Gastrocnemius medialis (tissue), 4 donors: ENCODE measurements around the gene TENT5C. TPM values are rescaled to one million over a fixed set of nuclear protein-coding genes. Genes with fewer than 3 reads are reported as not detected.

Source experiments
- ATAC-seq, 2 donors: fragments of 150-250 bp; one replicate each; pipeline ENCODE4 v1.9.1; 2016
- DNase-seq, 2 donors: peaks; one replicate each; pipeline ENCODE4 v3.0.0-alpha.2; 2019
- H3K27ac ChIP-seq, 4 donors: fragments of 200-600 bp; sonication (generic); 1 replicate in 1 of 4; 2 replicates in 3 of 4; pipeline ENCODE4 v1.5.1; 2016 to 2018; ENCODE audit warnings: mild to moderate bottlenecking in 2 of 4, moderate library complexity in 1 of 4
- H3K27me3 ChIP-seq, 3 donors: fragments of 200-600 bp; sonication (generic) in 2 of 3; 1 replicate in 1 of 3; 2 replicates in 2 of 3; pipeline versions ENCODE4 v1.5.1 to v1.6.0; 2016 to 2019; ENCODE audit warnings: mild to moderate bottlenecking in 1 of 3, moderate library complexity in 1 of 3
- H3K36me3 ChIP-seq, 2 donors: fragments of 200-600 bp; sonication (generic) in 1 of 2; one replicate each; pipeline ENCODE4 v1.5.1; 2017 to 2018
- H3K4me1 ChIP-seq, 2 donors: fragments of 200-600 bp; sonication (generic) in 1 of 2; one replicate each; pipeline ENCODE4 v1.5.1; 2016 to 2017; ENCODE audit warnings: mild to moderate bottlenecking in 2 of 2
- H3K4me3 ChIP-seq, 4 donors: fragments of 200-600 bp; sonication (generic) in 3 of 4; 1 replicate in 1 of 4; 2 replicates in 3 of 4; pipeline ENCODE4 v1.5.1; 2016 to 2019; ENCODE audit warnings: mild to moderate bottlenecking in 2 of 4
- H3K9me3 ChIP-seq, 3 donors: fragments of 200-600 bp; sonication (generic) in 2 of 3; 1 replicate in 1 of 3; 2 replicates in 2 of 3; pipeline ENCODE4 v1.5.1; 2016 to 2019
- POLR2A ChIP-seq, 2 donors: fragments of 450-650 bp; IDR thresholded peaks; one replicate each; pipeline ENCODE4 v1.6.1; 2017; ENCODE audit warnings: antibody characterized with exemption in 2 of 2, mild to moderate bottlenecking in 2 of 2, moderate library complexity in 2 of 2
- in situ Hi-C, 4 donors: fragments of 200-750 bp; cut with MboI; loops; one replicate each; pipeline versions ENCODE4 v1.15.0 to v1.8.0; 2017; ENCODE audit warnings: low sequenced_read_pairs in 4 of 4
- intact Hi-C: fragments of 100-400 bp; cut with DNase I; formaldehyde crosslinking; loops from one replicate; pipeline ENCODE4 v1.15.1; 2023; ENCODE audit warnings: low total_unique reads
- total RNA-seq, 4 donors: library from RNA; depleted of rRNA; stranded (reverse); fragments of >200 nt; gene quantifications; one replicate each; pipeline versions ENCODE4 v1.1.0 to v1.2.3, GENCODE V29; 2016
- TF ChIP-seq, protein P1 (sequence below), 5 experiments: fragments of 450-650 bp in 3 of 5; fragments of 200-600 bp in 2 of 5; sonication (generic) in 2 of 5; IDR thresholded peaks in 4 of 5; conservative IDR thresholded peaks in 1 of 5; 1 replicate in 4 of 5; 2 replicates in 1 of 5; pipeline ENCODE4 v1.5.1; 2016 to 2019; ENCODE audit warnings: antibody characterized with exemption in 5 of 5, mild to moderate bottlenecking in 3 of 5, moderate library complexity in 3 of 5

The TENT5C gene
- total RNA-seq, 4 donors from 2014 or later, result 2.3 to 21.8 (median 6.4) TPM

DNA sequence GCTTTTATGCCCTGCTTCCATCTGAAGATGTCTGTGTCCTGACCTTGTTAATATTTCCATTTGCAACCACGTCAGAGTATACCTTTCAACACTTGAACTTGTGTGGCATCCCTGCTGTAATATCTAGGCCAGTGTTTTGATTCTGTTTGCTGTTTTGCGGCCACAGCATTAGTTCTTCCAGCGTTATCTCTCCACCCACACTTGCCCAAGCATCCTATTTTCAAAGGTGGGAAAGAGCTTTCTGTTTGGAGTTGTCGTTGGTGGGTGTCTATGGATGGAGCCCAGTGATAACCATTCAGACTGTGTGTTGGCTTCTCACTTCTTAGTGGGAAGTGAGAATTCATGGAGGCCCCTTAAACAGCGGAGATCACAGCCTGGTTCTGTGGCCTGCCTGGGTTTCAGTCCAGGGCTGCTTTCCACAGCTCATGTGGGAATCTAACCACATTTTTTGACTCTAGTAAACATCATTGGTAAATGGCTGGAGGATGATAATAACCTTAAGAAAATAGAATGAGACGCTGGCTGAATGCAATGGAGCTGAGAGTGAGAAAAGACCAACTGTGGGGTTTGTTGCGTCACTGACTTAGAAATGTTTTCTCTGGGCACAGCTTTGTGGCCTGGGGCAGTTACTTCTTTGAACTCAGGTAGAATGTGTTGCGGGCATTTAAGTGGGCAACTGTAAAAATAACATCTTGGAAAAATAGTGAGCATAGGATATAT is 7.6 kb downstream of the TENT5C start:
- TF ChIP-seq, protein P1, sequence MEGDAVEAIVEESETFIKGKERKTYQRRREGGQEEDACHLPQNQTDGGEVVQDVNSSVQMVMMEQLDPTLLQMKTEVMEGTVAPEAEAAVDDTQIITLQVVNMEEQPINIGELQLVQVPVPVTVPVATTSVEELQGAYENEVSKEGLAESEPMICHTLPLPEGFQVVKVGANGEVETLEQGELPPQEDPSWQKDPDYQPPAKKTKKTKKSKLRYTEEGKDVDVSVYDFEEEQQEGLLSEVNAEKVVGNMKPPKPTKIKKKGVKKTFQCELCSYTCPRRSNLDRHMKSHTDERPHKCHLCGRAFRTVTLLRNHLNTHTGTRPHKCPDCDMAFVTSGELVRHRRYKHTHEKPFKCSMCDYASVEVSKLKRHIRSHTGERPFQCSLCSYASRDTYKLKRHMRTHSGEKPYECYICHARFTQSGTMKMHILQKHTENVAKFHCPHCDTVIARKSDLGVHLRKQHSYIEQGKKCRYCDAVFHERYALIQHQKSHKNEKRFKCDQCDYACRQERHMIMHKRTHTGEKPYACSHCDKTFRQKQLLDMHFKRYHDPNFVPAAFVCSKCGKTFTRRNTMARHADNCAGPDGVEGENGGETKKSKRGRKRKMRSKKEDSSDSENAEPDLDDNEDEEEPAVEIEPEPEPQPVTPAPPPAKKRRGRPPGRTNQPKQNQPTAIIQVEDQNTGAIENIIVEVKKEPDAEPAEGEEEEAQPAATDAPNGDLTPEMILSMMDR (IDR thresholded peaks at IDR 0.05 in 4 of 5, conservative IDR thresholded peaks at IDR 0.05 in 1 of 5), result no peak
- TF ChIP-seq POLR2A (IDR thresholded peaks at IDR 0.05), result no peak
- intact Hi-C loops (no loop called here), in situ Hi-C loops (no loop called here)
- H3K27me3 ChIP-seq, result no peaks in the 10 kb centered on the region
- peak overlapping the region; percentile 27 to 60 (median 49) for H3K27ac ChIP-seq
- DNase-seq (no peak), ATAC-seq (no peak)
- no peaks in the 10 kb centered on the region for H3K9me3 ChIP-seq
- peaks cover 56 to 91% of the 10 kb centered on the region in 2 donors for H3K4me1 ChIP-seq
- no peaks in the 10 kb centered on the region for H3K36me3 ChIP-seq
- H3K4me3 ChIP-seq, result no peak overlapping the region

DNA sequence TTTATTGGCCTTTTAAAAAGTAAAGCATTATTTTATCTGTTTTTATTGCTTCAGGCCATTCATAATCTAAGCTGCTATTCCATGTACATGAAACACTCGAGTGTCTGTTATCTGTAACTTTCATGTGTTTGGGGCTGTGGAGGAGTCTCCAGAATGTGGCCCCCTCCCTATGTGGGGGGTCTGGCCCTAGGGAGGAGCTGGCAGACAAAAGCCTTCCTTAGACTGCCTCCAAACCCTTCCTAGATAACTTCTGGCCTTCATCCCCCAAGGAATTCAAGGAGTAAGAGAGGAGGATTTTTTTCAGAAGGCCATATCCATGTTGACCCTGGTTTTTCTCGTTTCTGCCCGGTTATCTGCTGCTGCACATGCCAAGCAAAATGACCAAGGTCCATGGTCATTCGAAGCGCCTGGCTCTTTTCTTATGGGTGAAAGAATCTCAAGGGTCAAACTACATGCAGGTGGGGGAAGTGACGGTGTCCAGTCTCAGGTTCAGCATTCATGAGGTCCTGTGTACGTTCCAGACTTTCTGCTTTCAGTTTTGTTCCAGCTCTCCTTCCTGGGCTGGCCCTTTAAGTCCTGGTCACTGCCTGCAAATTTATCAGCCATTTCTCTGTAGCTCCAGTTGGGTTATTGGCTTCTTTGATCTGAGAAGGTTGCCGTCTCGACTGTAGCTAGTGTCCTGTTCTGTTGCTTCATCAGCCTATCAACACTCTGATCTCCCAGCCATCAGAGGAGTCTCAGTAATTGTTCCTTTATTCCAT is 8.3 kb downstream of the TENT5C start:
- no peaks in the 10 kb centered on the region for H3K27me3 ChIP-seq
- H3K27ac ChIP-seq, result peak overlapping the region; percentile 12 to 60 (median 44)
- H3K4me3 ChIP-seq, result no peak overlapping the region
- intact Hi-C loops, result no loop called here
- H3K9me3 ChIP-seq, result no peaks in the 10 kb centered on the region
- peaks cover 48 to 89% of the 10 kb centered on the region in 2 donors for H3K4me1 ChIP-seq
- in situ Hi-C loops, result no loop called here
- TF ChIP-seq, protein P1 (IDR thresholded peaks at IDR 0.05 in 4 of 5, conservative IDR thresholded peaks at IDR 0.05 in 1 of 5), result no peak
- TF ChIP-seq POLR2A (IDR thresholded peaks at IDR 0.05), result no peak
- ATAC-seq (peak in 1 of 2 donors; percentile 40), DNase-seq (no peak)
- H3K36me3 ChIP-seq, result no peaks in the 10 kb centered on the region

DNA sequence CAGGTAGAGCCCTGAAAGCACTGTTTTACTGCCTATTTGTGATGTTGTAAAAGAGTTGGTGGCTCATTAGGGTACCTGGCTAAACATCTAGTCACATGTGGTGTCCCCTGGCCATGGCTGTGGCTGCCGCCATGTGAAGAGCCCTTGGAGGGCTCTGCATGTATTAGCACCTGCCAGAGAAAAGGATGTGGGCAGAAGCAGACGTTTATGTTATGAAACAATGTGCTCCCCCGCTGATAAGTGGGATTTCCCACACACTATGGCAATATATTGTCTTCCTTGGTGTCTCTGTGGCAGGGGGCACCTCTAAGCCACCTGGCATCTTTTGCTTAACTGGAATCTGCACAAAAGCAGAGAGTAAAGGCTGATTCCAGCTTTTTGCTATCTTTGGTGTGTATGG is 9.6 kb downstream of the TENT5C start:
- Histone ChIP-seq H3K9me3 (no peaks in the 10 kb centered on the region), H3K27ac (peak overlapping the region in 1 of 4 donors; percentile 35), H3K4me3 (no peak overlapping the region), H3K4me1 (peaks cover 44 to 81% of the 10 kb centered on the region in 2 donors), H3K36me3 (no peaks in the 10 kb centered on the region), H3K27me3 (no peaks in the 10 kb centered on the region)
- DNase-seq (no peak), ATAC-seq (no peak)
- no peak for TF ChIP-seq POLR2A (IDR thresholded peaks at IDR 0.05)
- TF ChIP-seq, protein P1 (IDR thresholded peaks at IDR 0.05 in 4 of 5, conservative IDR thresholded peaks at IDR 0.05 in 1 of 5), result no peak
- intact Hi-C loops, result no loop called here
- in situ Hi-C loops, result no loop called here

DNA sequence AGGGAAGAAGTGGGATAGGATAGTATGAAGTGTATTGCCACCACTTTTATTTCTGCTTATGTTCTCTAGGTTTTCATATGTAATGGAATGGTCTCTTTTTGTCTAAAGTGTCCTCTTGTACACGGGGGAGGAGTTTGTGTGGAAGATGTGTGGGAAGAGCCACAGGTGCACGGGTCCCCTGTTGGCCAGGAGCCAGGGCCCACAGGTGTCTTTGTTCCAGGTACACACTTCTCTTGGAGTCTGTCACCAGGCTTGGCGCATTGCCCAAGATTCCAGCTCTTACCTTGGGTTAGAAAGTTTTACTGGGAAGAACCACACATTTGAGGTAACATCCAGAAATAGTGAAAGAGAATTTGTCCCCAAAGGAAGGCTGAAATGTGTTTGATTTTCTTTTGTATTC is 10.5 kb downstream of the TENT5C start:
- TF ChIP-seq, protein P1 (IDR thresholded peaks at IDR 0.05 in 4 of 5, conservative IDR thresholded peaks at IDR 0.05 in 1 of 5), result no peak
- TF ChIP-seq POLR2A (IDR thresholded peaks at IDR 0.05), result no peak
- ATAC-seq, result no peak
- Histone ChIP-seq H3K4me1 (peaks cover 44 to 85% of the 10 kb centered on the region in 2 donors), H3K36me3 (no peaks in the 10 kb centered on the region), H3K27ac (peak overlapping the region in 2 of 4 donors; percentile 35 to 39), H3K9me3 (no peaks in the 10 kb centered on the region), H3K4me3 (no peak overlapping the region), H3K27me3 (no peaks in the 10 kb centered on the region)
- in situ Hi-C loops, result no loop called here
- intact Hi-C loops, result no loop called here
- no peak for DNase-seq
